Trophoblast cell (in vitro differentiated cells and primary cell): ENCODE data around the gene CHST4. TPM values are rescaled to one million over a fixed set of nuclear protein-coding genes. Genes with fewer than 3 reads are reported as not detected.
A peak's percentile ranks its signal among the peaks of the same experiment; 100 is the strongest.

Experiments
- DNase-seq, 2 donors: peaks; one replicate each; pipeline ENCODE4 v3.0.0-alpha.2; 2016
- H2AFZ ChIP-seq: 2 replicates; pipeline ENCODE4 v1.6.1; 2013; ENCODE audit warnings: low read length, moderate library complexity, mild to moderate bottlenecking; ENCODE audit not compliant: insufficient read depth, poor library complexity
- H2AK5ac ChIP-seq: 2 replicates; pipeline ENCODE4 v1.6.1; 2013; ENCODE audit warnings: mild to moderate bottlenecking, low read length
- H2BK120ac ChIP-seq: 2 replicates; pipeline ENCODE4 v1.6.1; 2013; ENCODE audit warnings: low read length, mild to moderate bottlenecking, moderate library complexity; ENCODE audit not compliant: insufficient read depth, poor library complexity
- H2BK12ac ChIP-seq: 2 replicates; pipeline ENCODE4 v1.6.1; 2013; ENCODE audit warnings: mild to moderate bottlenecking, low read length, moderate library complexity
- H2BK5ac ChIP-seq: 2 replicates; pipeline ENCODE4 v1.6.1; 2013; ENCODE audit warnings: low read length, low read depth, moderate library complexity, mild to moderate bottlenecking; ENCODE audit not compliant: poor library complexity
- H3K14ac ChIP-seq: 2 replicates; pipeline ENCODE4 v1.6.1; 2013; ENCODE audit warnings: mild to moderate bottlenecking, low read length
- H3K18ac ChIP-seq: 2 replicates; pipeline ENCODE4 v1.6.1; 2013; ENCODE audit warnings: mild to moderate bottlenecking, low read length
- H3K23ac ChIP-seq: 2 replicates; pipeline ENCODE4 v1.6.1; 2013; ENCODE audit warnings: low read length
- H3K27ac ChIP-seq: 2 replicates; pipeline ENCODE4 v1.5.1; 2013; ENCODE audit warnings: low read depth, mild to moderate bottlenecking, inconsistent platforms, low read length, moderate library complexity
- H3K27me3 ChIP-seq: 2 replicates; pipeline ENCODE4 v1.6.1; 2013; ENCODE audit warnings: inconsistent platforms, mild to moderate bottlenecking, low read length, moderate library complexity; ENCODE audit not compliant: insufficient read depth
- H3K36me3 ChIP-seq, 2 experiments: 1 replicate in 1 of 2; 2 replicates in 1 of 2; pipeline ENCODE4 v1.6.1; 2013; ENCODE audit warnings: low read length in 2 of 2, mild to moderate bottlenecking in 2 of 2, moderate library complexity in 1 of 2; ENCODE audit not compliant: insufficient read depth in 2 of 2, control insufficient read depth in 1 of 2
- H3K4ac ChIP-seq: 2 replicates; pipeline ENCODE4 v1.6.1; 2013; ENCODE audit warnings: low read depth, mild to moderate bottlenecking, low read length, moderate library complexity
- H3K4me1 ChIP-seq, 2 experiments: 1 replicate in 1 of 2; 2 replicates in 1 of 2; pipeline ENCODE4 v1.6.1; 2013; ENCODE audit warnings: low read length in 2 of 2, mild to moderate bottlenecking in 2 of 2, moderate library complexity in 1 of 2; ENCODE audit not compliant: insufficient read depth in 2 of 2, control insufficient read depth in 1 of 2
- H3K4me2 ChIP-seq: 2 replicates; pipeline ENCODE4 v1.6.1; 2013; ENCODE audit warnings: inconsistent platforms, mild to moderate bottlenecking, low read length, moderate library complexity
- H3K4me3 ChIP-seq: 2 replicates; pipeline ENCODE4 v1.5.1; 2013; ENCODE audit warnings: mild to moderate bottlenecking, low read depth, low read length, inconsistent platforms
- H3K79me1 ChIP-seq: one replicate; pipeline ENCODE4 v1.6.1; 2013; ENCODE audit warnings: low read length
- H3K79me2 ChIP-seq: 2 replicates; pipeline ENCODE4 v1.6.1; 2013; ENCODE audit warnings: low read length, mild to moderate bottlenecking; ENCODE audit not compliant: control insufficient read depth, insufficient read depth, poor library complexity
- H3K9ac ChIP-seq: 2 replicates; pipeline ENCODE4 v1.6.1; 2013; ENCODE audit warnings: mild to moderate bottlenecking, low read length
- H3K9me3 ChIP-seq: 2 replicates; pipeline ENCODE4 v1.6.1; 2013; ENCODE audit warnings: low read depth, mild to moderate bottlenecking, control low read depth, inconsistent platforms, low read length; ENCODE audit not compliant: insufficient read depth
- H4K12ac ChIP-seq: 2 replicates; pipeline ENCODE4 v1.6.1; 2013; ENCODE audit warnings: low read depth, mild to moderate bottlenecking, low read length, moderate library complexity
- H4K8ac ChIP-seq: 2 replicates; pipeline ENCODE4 v1.6.1; 2013; ENCODE audit warnings: low read depth, mild to moderate bottlenecking, low read length, moderate library complexity
- H4K91ac ChIP-seq: one replicate; pipeline ENCODE4 v1.6.1; 2013; ENCODE audit warnings: low read depth, mild to moderate bottlenecking, low read length, moderate library complexity
- WGBS: extraction: QIAGEN DNeasy Blood & Tissue Kit; methylation state at CpG from one replicate; pipeline ENCODE4 v1.1.7; 2013; ENCODE audit warnings: missing lambda C conversion rate; ENCODE audit not compliant: insufficient read length, insufficient coverage; ENCODE audit errors: extremely low coverage; 5-methylcytosine and 5-hydroxymethylcytosine counted together
- polyA plus RNA-seq: library from polyadenylated mRNA; stranded (reverse); fragments of 200-250 nt; gene quantifications from 2 replicates; pipeline ENCODE4 v1.2.3, GENCODE V29; 2013

CHST4 gene
- polyA plus RNA-seq: 0.12 TPM in 2 replicates

DNA sequence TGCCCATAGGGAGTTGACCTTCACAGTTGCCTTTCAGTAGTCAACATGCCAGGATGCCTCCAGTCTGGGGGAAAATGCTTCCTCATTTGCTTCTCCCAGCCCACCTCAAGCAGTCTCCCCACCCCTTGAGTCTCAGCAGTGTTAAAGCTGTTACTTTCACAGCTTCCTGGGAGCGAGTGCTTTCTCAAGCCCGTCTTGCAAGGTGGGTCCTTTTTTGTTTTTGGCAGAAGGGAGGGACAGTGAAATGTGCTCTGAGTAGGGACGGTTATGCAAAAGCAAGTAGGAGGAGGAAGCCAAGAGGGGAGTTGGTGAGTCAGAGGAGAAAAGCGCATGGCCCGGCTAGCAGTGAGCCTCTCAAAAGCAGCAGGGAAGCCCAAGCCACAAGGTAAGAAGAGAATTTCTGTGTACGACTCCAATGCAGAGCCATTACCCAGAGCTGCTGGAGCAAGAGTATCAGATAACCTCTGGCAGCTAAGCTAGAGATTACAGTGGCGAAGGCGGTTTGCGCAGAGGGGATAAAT lies at the start of gene CHST4:
CHST4 (plus strand) TSS at position 316 of the 521 bp plus-strand sequence. CDS start 10,252 bp downstream, outside the sequence.
- Histone ChIP-seq H2AFZ (peak within 1 kb of the TSS; percentile 59), H3K23ac (no peak within 1 kb of the TSS), H2AK5ac (no peak within 1 kb of the TSS), H3K4ac (no peak within 1 kb of the TSS), H4K12ac (no peak within 1 kb of the TSS), H4K91ac (no peak within 1 kb of the TSS), H3K27ac (peak within 1 kb of the TSS; percentile 51), H3K4me3 (no peak within 1 kb of the TSS), H3K18ac (peak within 1 kb of the TSS; percentile 33), H3K79me2 (no peaks in the 10 kb centered on the region), H3K79me1 (peaks cover 4% of the 10 kb centered on the region), H4K8ac (no peak within 1 kb of the TSS), H2BK5ac (no peak within 1 kb of the TSS), H3K27me3 (no peaks in the 10 kb centered on the region), H3K4me2 (peak within 1 kb of the TSS; percentile 65), H2BK12ac (peak within 1 kb of the TSS; percentile 32), H3K9me3 (no peaks in the 10 kb centered on the region), H2BK120ac (peak within 1 kb of the TSS; percentile 52), H3K36me3 (no peaks in the 10 kb centered on the region), H3K4me1 (peaks cover 6 to 7% of the 10 kb centered on the region in 2 experiments), H3K9ac (no peak within 1 kb of the TSS), H3K14ac (peak within 1 kb of the TSS; percentile 24)
- DNase-seq: peak; percentile 60 to 70
- no CpG with 5 or more reads among the region's 9 CpGs for WGBS

DNA sequence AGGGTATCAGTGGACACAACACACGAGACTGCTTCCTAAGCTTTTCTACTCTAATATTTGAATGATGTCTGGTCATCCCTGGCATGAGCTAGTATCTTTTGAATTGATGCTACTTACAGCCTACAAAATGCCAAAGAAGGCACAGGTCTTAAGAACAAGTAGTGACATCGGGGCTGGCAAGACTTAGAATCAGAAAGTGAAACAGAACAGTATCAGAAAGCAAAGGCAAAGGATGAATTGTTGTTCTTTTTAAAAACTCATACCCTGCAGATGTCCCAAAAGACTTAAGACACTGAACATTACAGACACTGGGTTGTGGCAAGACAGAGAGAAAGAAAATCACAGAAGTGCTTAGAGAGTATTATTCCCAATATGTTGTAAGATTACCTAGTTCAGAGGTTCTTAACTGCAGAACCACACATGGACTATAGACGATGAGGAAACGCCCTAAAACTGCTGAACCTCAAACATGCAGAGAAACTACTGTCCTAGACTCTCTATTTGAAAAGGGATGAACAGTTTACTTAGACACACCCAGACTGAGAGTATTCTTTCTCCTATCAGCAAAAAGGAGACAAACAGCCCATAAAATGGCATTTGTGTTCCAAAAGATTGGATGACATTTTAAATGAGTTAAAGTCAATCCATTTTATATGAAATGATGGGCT lies 49.6 kb upstream of the CHST4 start:
- Histone ChIP-seq H3K18ac (no peak overlapping the region), H2AK5ac (no peak overlapping the region), H3K27me3 (no peaks in the 10 kb centered on the region), H2BK5ac (no peak overlapping the region), H3K36me3 (peaks cover 0 to 4% of the 10 kb centered on the region in 2 experiments), H3K14ac (no peak overlapping the region), H2BK12ac (no peak overlapping the region), H4K12ac (no peak overlapping the region), H3K27ac (no peak overlapping the region), H3K4ac (no peak overlapping the region), H3K4me1 (no peaks in the 10 kb centered on the region), H3K79me2 (no peaks in the 10 kb centered on the region), H3K4me2 (no peak overlapping the region), H3K23ac (no peak overlapping the region), H3K9me3 (no peaks in the 10 kb centered on the region), H4K8ac (no peak overlapping the region), H2BK120ac (no peak overlapping the region), H4K91ac (no peak overlapping the region), H3K9ac (no peak overlapping the region), H3K4me3 (no peak overlapping the region), H2AFZ (no peak overlapping the region), H3K79me1 (no peaks in the 10 kb centered on the region)
- no CpG with 5 or more reads among the region's 4 CpGs for WGBS
- DNase-seq: no peak

DNA sequence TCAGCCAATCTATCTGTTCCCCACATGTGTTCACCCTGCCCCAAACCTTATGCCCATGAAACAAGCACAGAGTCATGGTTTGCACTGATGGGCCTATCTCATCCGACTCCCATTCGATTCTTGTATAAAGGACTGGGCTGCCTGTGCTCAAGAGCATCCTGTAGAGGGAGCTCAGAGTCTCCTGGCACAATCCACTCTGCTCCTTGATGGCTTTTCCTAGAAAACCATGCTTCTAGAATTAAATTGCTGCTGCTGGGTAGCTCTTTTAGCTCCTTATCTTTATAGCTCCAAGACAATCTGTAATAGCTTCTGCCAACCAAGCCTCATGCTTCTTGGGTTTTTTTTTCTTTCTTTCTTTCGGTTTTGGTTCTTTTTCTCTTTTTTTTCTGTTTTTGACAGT lies 46.8 kb upstream of the CHST4 start:
- H3K79me1 ChIP-seq: peaks cover 3% of the 10 kb centered on the region
- no peaks in the 10 kb centered on the region for H3K27me3 ChIP-seq
- H2BK12ac ChIP-seq: no peak overlapping the region
- H3K4me2 ChIP-seq: no peak overlapping the region
- no peak overlapping the region for H2BK5ac ChIP-seq
- H3K4ac ChIP-seq: no peak overlapping the region
- no peak overlapping the region for H3K9ac ChIP-seq
- H3K23ac ChIP-seq: no peak overlapping the region
- H2AFZ ChIP-seq: no peak overlapping the region
- H4K8ac ChIP-seq: no peak overlapping the region
- no peak overlapping the region for H2BK120ac ChIP-seq
- no peak overlapping the region for H3K14ac ChIP-seq
- no peak overlapping the region for H3K18ac ChIP-seq
- H3K36me3 ChIP-seq: peaks cover 0 to 4% of the 10 kb centered on the region in 2 experiments
- no peak overlapping the region for H2AK5ac ChIP-seq
- WGBS: no CpG with 5 or more reads among the region's 3 CpGs
- peaks cover 3% of the 10 kb centered on the region for H3K79me2 ChIP-seq
- no peaks in the 10 kb centered on the region for H3K9me3 ChIP-seq
- DNase-seq: peak; percentile 3 to 48
- no peak overlapping the region for H4K12ac ChIP-seq
- no peak overlapping the region for H3K27ac ChIP-seq
- H3K4me3 ChIP-seq: no peak overlapping the region
- H3K4me1 ChIP-seq: peaks cover 0 to 2% of the 10 kb centered on the region in 2 experiments
- H4K91ac ChIP-seq: no peak overlapping the region

DNA sequence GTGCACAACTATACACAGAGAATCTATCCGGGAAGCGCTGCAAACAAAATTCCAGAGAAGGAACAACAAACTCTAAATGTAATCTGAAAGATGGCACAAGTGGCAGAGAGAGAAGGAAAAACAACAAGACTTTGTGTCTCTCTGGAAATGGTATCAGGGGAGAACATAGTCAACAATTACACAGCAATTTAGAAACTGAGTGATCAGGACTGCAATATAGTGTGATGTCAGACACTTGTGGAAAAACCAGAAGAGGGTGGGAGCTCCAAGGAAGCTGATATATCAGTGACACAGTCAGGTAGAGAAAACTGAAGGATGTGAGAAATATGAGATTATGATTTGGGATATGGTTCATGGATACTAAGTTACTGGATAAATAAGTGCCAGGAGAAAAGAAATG lies 45.3 kb upstream of the CHST4 start:
- Histone ChIP-seq H3K4ac (no peak overlapping the region), H4K8ac (no peak overlapping the region)
- WGBS: no CpG with 5 or more reads among the region's 2 CpGs

More for the DNA sequence above, 45.3 kb upstream of the CHST4 start:
- Histone ChIP-seq H3K27ac (no peak overlapping the region), H3K4me2 (no peak overlapping the region), H3K23ac (no peak overlapping the region), H2BK12ac (no peak overlapping the region), H3K9ac (no peak overlapping the region), H3K18ac (no peak overlapping the region), H2BK5ac (no peak overlapping the region), H3K9me3 (no peaks in the 10 kb centered on the region), H2AK5ac (no peak overlapping the region), H3K79me2 (peaks cover 3% of the 10 kb centered on the region), H3K4me1 (peaks cover 0 to 2% of the 10 kb centered on the region in 2 experiments), H2AFZ (no peak overlapping the region), H3K79me1 (peaks cover 3% of the 10 kb centered on the region), H3K4me3 (no peak overlapping the region), H4K12ac (no peak overlapping the region), H3K14ac (no peak overlapping the region), H2BK120ac (no peak overlapping the region), H4K91ac (no peak overlapping the region), H3K36me3 (peaks cover 0 to 2% of the 10 kb centered on the region in 2 experiments), H3K27me3 (no peaks in the 10 kb centered on the region)
- no peak for DNase-seq
